ENCODE data around the gene RYR2.

DNA sequence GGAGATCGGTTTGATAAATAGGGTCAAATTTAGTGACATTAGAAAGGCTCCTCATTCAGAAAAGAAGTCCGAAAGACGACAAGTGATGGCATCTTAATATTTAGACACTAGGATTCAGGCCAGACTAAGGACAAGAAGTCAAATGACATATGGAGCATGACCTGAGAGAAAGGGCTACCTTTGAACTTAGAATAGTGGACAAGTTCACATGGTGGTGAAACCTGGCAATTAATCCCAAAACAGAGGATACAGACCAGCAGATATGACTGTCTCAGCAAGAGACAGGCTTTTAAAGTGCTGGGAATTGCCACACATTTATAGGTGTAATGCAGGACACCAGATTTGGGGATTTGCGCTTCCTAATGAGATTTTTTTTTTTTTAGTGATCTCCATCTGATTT lies 703.6 kb downstream of the RYR2 start:
- TF ChIP-seq, protein P1, sequence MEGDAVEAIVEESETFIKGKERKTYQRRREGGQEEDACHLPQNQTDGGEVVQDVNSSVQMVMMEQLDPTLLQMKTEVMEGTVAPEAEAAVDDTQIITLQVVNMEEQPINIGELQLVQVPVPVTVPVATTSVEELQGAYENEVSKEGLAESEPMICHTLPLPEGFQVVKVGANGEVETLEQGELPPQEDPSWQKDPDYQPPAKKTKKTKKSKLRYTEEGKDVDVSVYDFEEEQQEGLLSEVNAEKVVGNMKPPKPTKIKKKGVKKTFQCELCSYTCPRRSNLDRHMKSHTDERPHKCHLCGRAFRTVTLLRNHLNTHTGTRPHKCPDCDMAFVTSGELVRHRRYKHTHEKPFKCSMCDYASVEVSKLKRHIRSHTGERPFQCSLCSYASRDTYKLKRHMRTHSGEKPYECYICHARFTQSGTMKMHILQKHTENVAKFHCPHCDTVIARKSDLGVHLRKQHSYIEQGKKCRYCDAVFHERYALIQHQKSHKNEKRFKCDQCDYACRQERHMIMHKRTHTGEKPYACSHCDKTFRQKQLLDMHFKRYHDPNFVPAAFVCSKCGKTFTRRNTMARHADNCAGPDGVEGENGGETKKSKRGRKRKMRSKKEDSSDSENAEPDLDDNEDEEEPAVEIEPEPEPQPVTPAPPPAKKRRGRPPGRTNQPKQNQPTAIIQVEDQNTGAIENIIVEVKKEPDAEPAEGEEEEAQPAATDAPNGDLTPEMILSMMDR (IDR thresholded peaks at IDR 0.05; ENCODE audit: control extremely low read depth in 1 of 3, insufficient read depth in 1 of 3, low read depth in 1 of 3, low read length in 3 of 3): no peak
- TF ChIP-seq KDM4A (IDR thresholded peaks at IDR 0.05; ENCODE audit: low read depth, low read length, severe bottlenecking): no peak
- no peak for TF ChIP-seq EGR1 (IDR thresholded peaks at IDR 0.05; ENCODE audit: borderline replicate concordance, low read depth, low read length)
- TF ChIP-seq BCL11A (IDR thresholded peaks at IDR 0.05; ENCODE audit: low read depth in 2 of 2, low read length in 2 of 2): no peak
- TF ChIP-seq ASH2L (IDR thresholded peaks at IDR 0.05; ENCODE audit: low read length): no peak
- TF ChIP-seq RBBP5 (IDR thresholded peaks at IDR 0.05; ENCODE audit: borderline replicate concordance, low read depth, low read length): no peak
- TF ChIP-seq POLR2AphosphoS5 (IDR thresholded peaks at IDR 0.05; ENCODE audit: low read depth, low read length): no peak
- TF ChIP-seq RAD21 (IDR thresholded peaks at IDR 0.05 in 1 of 2, conservative IDR thresholded peaks at IDR 0.05 in 1 of 2; ENCODE audit: low read depth in 2 of 2, low read length in 2 of 2): no peak
- TF ChIP-seq EZH2 (IDR thresholded peaks at IDR 0.05; ENCODE audit: low read depth, low read length, severe bottlenecking): no peak
